ENCODE data around the gene MEGF8.

MEGF8 gene

GRCh38 chr19:42356686-42357085 is 31.3 kb downstream of the MEGF8 start:
- no peak for DNase-seq (ENCODE audit: low read depth in 2 of 2)

- no peak for DNase-seq (ENCODE audit: low read depth in 2 of 2)
Observed at GRCh38 chr19:42357290-42357689, 31.9 kb downstream of the MEGF8 start.

- no peak for DNase-seq (ENCODE audit: low read depth in 2 of 2)
Observed at GRCh38 chr19:42360787-42361544, 35.5 kb downstream of the MEGF8 start.

- no peak for DNase-seq (ENCODE audit: low read depth in 2 of 2)
Observed at GRCh38 chr19:42361545-42361910, 36.1 kb downstream of the MEGF8 start.

- no peak for DNase-seq (ENCODE audit: low read depth in 2 of 2)
Observed at GRCh38 chr19:42362342-42362741, 36.9 kb downstream of the MEGF8 start.

GRCh38 chr19:42362891-42363440 is 37.5 kb downstream of the MEGF8 start:
- DNase-seq (ENCODE audit: low read depth in 2 of 2), result no peak

- no peak for DNase-seq (ENCODE audit: low read depth in 2 of 2)
Observed at GRCh38 chr19:42363614-42364346, 38.3 kb downstream of the MEGF8 start.

- DNase-seq (ENCODE audit: low read depth in 2 of 2), result no peak
Observed at GRCh38 chr19:42366673-42367072, 41.2 kb downstream of the MEGF8 start.

- no peak for DNase-seq (ENCODE audit: low read depth in 2 of 2)
Observed at GRCh38 chr19:42367929-42368328, 42.5 kb downstream of the MEGF8 start.

GRCh38 chr19:42368360-42368759 is 42.9 kb downstream of the MEGF8 start:
- DNase-seq (ENCODE audit: low read depth in 2 of 2), result no peak

- no peak for DNase-seq (ENCODE audit: low read depth in 2 of 2)
Observed at GRCh38 chr19:42368765-42369164, 43.3 kb downstream of the MEGF8 start.

GRCh38 chr19:42369433-42370067 is 44.1 kb downstream of the MEGF8 start:
- no peak for DNase-seq (ENCODE audit: low read depth in 2 of 2)

GRCh38 chr19:42370068-42370520 is 44.7 kb downstream of the MEGF8 start:
- no peak for DNase-seq (ENCODE audit: low read depth in 2 of 2)

- DNase-seq (ENCODE audit: low read depth in 2 of 2), result no peak
Observed at GRCh38 chr19:42370626-42371175, 45.3 kb downstream of the MEGF8 start.

- DNase-seq (ENCODE audit: low read depth in 2 of 2), result no peak
Observed at GRCh38 chr19:42374826-42375376, 49.5 kb downstream of the MEGF8 start.

GRCh38 chr19:42375415-42376176 is 50.2 kb downstream of the MEGF8 start:
- DNase-seq (ENCODE audit: low read depth in 2 of 2), result no peak

GRCh38 chr19:42376177-42376555 is 50.7 kb downstream of the MEGF8 start:
- DNase-seq (ENCODE audit: low read depth in 2 of 2), result no peak

- DNase-seq (ENCODE audit: low read depth in 2 of 2), result no peak
Observed at GRCh38 chr19:42378225-42379215, 53.1 kb downstream of the MEGF8 start.

GRCh38 chr19:42380155-42380554 is 54.7 kb downstream of the MEGF8 start:
- no peak for DNase-seq (ENCODE audit: low read depth in 2 of 2)
